Left lung (tissue), 10 donors: ENCODE measurements around the gene HDDC2. TPM values are rescaled to one million over a fixed set of nuclear protein-coding genes. Genes with fewer than 3 reads are reported as not detected.

Source experiments
- ATAC-seq: fragments of 200-7000 bp; cut with Tn5 transposase; one replicate; pipeline ENCODE4 v1.9.1; 2020; ENCODE audit warnings: moderate library complexity
- DNase-seq, 4 donors: peaks; one replicate each; pipeline ENCODE4 v3.0.0-alpha.2; 2013 to 2020
- H3K27ac ChIP-seq, 2 donors: fragments of 200-600 bp; sonication (generic) in 1 of 2; one replicate each; pipeline versions ENCODE4 v1.5.0 to v1.8.0; 2020 to 2021
- H3K27me3 ChIP-seq, 2 donors: fragments of 200-600 bp; sonication (generic) in 1 of 2; one replicate each; pipeline versions ENCODE4 v1.5.0 to v1.8.0; 2020 to 2021
- H3K36me3 ChIP-seq, 2 donors: fragments of 200-600 bp; sonication (generic) in 1 of 2; one replicate each; pipeline versions ENCODE4 v1.5.0 to v1.8.0; 2020 to 2021
- H3K4me1 ChIP-seq, 2 donors: fragments of 200-600 bp; one replicate each; pipeline ENCODE4 v1.8.0; 2021
- H3K4me3 ChIP-seq, 2 donors: fragments of 200-600 bp; sonication (generic) in 1 of 2; one replicate each; pipeline versions ENCODE4 v1.5.0 to v1.8.0; 2020 to 2021; ENCODE audit warnings: mild to moderate bottlenecking in 1 of 2
- H3K9me3 ChIP-seq, 2 donors: fragments of 200-600 bp; sonication (generic) in 1 of 2; one replicate each; pipeline versions ENCODE4 v1.5.0 to v1.8.0; 2020 to 2021
- intact Hi-C, 2 donors: fragments of 100-400 bp; cut with DNase I; formaldehyde crosslinking; loops; one replicate each; pipeline versions ENCODE4 v1.11.2 to v1.14.2; 2022
- polyA plus RNA-seq, 6 donors: library from polyadenylated mRNA; unstranded; fragments of 120-200 nt; gene quantifications; one replicate each; pipeline ENCODE4 v1.2.1, GENCODE V29; 2013; ENCODE audit not compliant: insufficient read length in 6 of 6
- total RNA-seq, 2 donors: library from RNA; stranded (reverse); fragmentation: NEBNext Ultra II Directional; extraction: Animal tissue kit (Norgen Biotek cat#: 25700); gene quantifications; one replicate each; pipeline ENCODE4 v1.2.1, GENCODE V29; 2021
- TF ChIP-seq, protein P1 (sequence below), 2 donors: fragments of 200-600 bp; sonication (generic) in 1 of 2; IDR thresholded peaks; one replicate each; pipeline versions ENCODE4 v1.5.0 to v1.8.0; 2021; ENCODE audit warnings: antibody characterized with exemption in 2 of 2
- donor health status: DM: no; HTN: yes; CAD: no.
- donor health status: DM: no; HTN: no; CAD: no.

HDDC2 gene
- total and polyA plus RNA-seq, 8 donors, result 49.2 to 86.9 (median 79.9) TPM

DNA sequence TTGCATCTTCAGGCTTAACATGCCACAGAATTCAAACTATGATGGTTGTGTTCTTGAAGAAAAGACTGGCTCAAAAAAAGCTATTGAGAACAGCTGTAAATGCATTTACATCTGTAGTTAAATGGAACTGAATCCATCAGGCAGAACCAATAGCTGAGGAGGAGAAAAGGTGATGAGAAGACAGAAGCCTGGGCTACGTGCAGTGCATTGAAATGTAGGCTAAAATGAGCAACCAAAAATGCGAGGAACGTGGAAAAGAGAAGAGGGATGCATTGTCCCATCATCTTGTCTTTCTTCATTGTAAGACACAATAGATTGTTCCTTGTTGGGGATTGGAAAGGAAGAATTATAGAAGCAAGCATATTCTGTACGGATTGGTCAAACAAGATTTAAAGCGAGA lies 13.8 kb upstream of the HDDC2 start:
- intact Hi-C loops, result no loop called here
- TF ChIP-seq, protein P1, sequence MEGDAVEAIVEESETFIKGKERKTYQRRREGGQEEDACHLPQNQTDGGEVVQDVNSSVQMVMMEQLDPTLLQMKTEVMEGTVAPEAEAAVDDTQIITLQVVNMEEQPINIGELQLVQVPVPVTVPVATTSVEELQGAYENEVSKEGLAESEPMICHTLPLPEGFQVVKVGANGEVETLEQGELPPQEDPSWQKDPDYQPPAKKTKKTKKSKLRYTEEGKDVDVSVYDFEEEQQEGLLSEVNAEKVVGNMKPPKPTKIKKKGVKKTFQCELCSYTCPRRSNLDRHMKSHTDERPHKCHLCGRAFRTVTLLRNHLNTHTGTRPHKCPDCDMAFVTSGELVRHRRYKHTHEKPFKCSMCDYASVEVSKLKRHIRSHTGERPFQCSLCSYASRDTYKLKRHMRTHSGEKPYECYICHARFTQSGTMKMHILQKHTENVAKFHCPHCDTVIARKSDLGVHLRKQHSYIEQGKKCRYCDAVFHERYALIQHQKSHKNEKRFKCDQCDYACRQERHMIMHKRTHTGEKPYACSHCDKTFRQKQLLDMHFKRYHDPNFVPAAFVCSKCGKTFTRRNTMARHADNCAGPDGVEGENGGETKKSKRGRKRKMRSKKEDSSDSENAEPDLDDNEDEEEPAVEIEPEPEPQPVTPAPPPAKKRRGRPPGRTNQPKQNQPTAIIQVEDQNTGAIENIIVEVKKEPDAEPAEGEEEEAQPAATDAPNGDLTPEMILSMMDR (IDR thresholded peaks at IDR 0.05), result no peak
- peaks cover 0 to 10% of the 10 kb centered on the region in 2 donors for H3K27me3 ChIP-seq
- no peak overlapping the region for H3K27ac ChIP-seq
- ATAC-seq (no peak), DNase-seq (no peak)
- no peaks in the 10 kb centered on the region for H3K4me1 ChIP-seq
- H3K9me3 ChIP-seq, result no peaks in the 10 kb centered on the region
- no peak overlapping the region for H3K4me3 ChIP-seq
- H3K36me3 ChIP-seq, result no peaks in the 10 kb centered on the region

DNA sequence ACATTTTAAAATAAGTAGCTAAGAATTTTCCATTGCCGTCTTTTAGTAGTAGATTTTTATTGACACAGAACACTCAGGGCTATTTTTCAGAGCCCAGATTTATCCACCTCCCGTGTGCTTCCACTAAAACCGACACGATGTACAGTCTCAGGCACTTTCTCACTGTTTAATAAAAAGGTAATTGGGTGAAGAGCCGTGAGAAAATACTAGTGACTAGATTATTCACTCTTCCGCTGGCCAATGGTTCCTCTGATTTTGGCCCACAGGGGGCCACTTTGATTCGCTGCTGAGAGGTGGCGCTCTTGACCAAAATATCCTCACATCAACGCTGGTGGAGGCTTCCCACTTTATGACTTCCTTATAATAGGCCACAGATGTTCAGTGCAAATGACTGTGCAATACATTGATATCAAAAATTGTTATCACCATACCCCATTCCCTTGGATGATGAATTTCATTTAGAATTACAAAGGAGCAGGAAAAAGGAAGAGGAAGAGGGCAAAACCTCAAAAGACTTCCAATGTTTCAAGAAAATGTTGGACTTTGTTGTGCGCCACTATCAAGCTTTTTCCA lies 12.3 kb upstream of the HDDC2 start:
- peak; percentile 90 for ATAC-seq
- no peak overlapping the region for H3K27ac ChIP-seq
- intact Hi-C loops, result loop anchor here in 1 of 2 donors (5.0 kb wide), 2 partner anchors 438 to 453 kb away; no protein-coding TSS in a partner anchor
- no peak overlapping the region for H3K4me3 ChIP-seq
- DNase-seq, result peak in 3 of 4 donors; percentile 51 to 75 (median 60)
- H3K27me3 ChIP-seq, result peaks cover 0 to 10% of the 10 kb centered on the region in 2 donors
- no peaks in the 10 kb centered on the region for H3K9me3 ChIP-seq
- no peaks in the 10 kb centered on the region for H3K4me1 ChIP-seq
- TF ChIP-seq, protein P1 (IDR thresholded peaks at IDR 0.05), result peak; percentile 61 to 67
- no peaks in the 10 kb centered on the region for H3K36me3 ChIP-seq

DNA sequence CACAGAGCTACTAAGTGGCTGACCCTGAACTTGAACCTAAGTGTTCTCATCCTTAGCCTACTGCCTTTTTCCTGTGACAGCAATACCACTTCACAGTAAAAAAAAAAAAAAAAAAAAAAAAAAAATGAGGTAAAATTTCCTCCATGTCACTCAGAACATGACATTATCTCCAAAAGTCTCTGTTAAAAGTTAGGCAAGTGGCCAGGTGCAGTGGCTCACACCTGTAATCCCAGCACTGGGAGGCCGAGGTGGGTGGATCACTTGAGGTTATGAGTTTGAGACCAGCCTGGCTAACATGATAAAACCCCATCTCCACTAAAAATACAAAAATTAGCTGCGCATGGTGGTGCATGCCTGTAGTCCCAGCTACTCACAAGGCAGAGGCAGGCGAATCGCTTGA lies 11.2 kb upstream of the HDDC2 start:
- no peak overlapping the region for H3K4me3 ChIP-seq
- no peaks in the 10 kb centered on the region for H3K36me3 ChIP-seq
- no peak for ATAC-seq
- TF ChIP-seq, protein P1 (IDR thresholded peaks at IDR 0.05), result no peak
- no peaks in the 10 kb centered on the region for H3K9me3 ChIP-seq
- no peaks in the 10 kb centered on the region for H3K4me1 ChIP-seq
- peaks cover 0 to 10% of the 10 kb centered on the region in 2 donors for H3K27me3 ChIP-seq
- DNase-seq, result no peak
- no peak overlapping the region for H3K27ac ChIP-seq
- intact Hi-C loops, result loop anchor here in 1 of 2 donors (5.0 kb wide), 2 partner anchors 439 to 454 kb away; no protein-coding TSS in a partner anchor

DNA sequence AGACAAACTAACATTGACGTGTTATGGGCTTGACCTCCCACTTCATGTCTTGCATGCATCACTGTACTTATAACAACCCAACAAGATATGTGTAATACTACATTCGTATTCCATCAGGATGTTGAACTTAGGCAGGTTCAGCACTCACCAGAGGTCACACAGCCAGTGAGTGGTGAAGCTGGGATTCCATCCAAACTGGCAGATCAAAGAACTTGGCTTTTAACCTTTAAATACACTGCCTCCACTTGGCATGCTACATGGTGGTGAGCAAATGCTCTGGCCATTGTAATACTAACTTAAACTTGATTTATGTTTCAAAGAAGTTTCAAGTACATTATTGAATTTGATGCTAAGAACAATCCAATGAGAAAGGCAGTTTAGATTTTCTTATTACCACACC lies 10.7 kb upstream of the HDDC2 start:
- TF ChIP-seq, protein P1 (IDR thresholded peaks at IDR 0.05), result no peak
- Histone ChIP-seq H3K9me3 (no peaks in the 10 kb centered on the region), H3K4me3 (no peak overlapping the region), H3K36me3 (no peaks in the 10 kb centered on the region), H3K4me1 (no peaks in the 10 kb centered on the region), H3K27me3 (peaks cover 0 to 10% of the 10 kb centered on the region in 2 donors), H3K27ac (no peak overlapping the region)
- ATAC-seq, result no peak
- intact Hi-C loops, result loop anchor here in 1 of 2 donors (5.0 kb wide), 2 partner anchors 440 to 455 kb away; no protein-coding TSS in a partner anchor
- DNase-seq, result no peak

DNA sequence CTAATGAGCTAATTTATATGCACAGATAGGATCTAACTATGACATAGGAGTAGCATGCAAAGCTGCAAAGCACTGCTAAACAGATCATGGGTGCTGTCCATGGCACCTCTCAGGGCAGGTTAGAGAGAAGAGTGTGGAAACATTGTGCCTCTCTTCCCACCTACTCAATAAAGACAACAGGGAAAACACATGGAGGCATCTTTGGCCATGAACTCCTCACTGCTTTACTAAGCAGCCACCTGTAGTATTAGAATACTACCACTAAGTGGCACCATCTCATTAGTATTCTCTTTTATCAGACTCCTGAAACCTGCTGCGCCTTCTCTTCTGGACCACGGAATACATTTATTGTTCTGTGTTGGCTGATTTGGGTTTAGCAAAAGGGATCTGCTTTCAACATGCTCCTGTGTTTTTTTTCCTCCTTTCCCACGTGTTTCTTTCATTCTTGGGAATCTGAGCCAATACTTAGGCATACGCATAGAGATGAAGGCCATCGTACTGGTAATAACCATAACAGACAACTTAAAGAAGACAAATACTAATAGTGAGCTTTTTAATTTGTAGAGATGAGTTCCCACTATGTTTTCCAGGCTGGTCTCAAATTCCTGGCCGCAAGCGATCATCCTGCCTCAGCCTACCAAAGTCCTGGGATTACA lies 9.4 kb upstream of the HDDC2 start:
- H3K27ac ChIP-seq, result no peak overlapping the region
- TF ChIP-seq, protein P1 (IDR thresholded peaks at IDR 0.05), result peak; percentile 81 to 87
- H3K36me3 ChIP-seq, result no peaks in the 10 kb centered on the region
- intact Hi-C loops, result loop anchor here in 1 of 2 donors (5.0 kb wide), 2 partner anchors 441 to 456 kb away; no protein-coding TSS in a partner anchor
- peak; percentile 90 for ATAC-seq
- H3K27me3 ChIP-seq, result peaks cover 0 to 10% of the 10 kb centered on the region in 2 donors
- H3K9me3 ChIP-seq, result no peaks in the 10 kb centered on the region
- DNase-seq, result peak in 2 of 4 donors; percentile 52 to 71
- no peak overlapping the region for H3K4me3 ChIP-seq
- no peaks in the 10 kb centered on the region for H3K4me1 ChIP-seq
